Measurements from ENCODE around the gene PLPP6. TPM values are rescaled to one million over a fixed set of nuclear protein-coding genes. Genes with fewer than 3 reads are reported as not detected.

The PLPP6 gene
- total RNA-seq, 2 experiments from 2014 or later: 9.6 to 10.3 TPM

GRCh38 chr9:4665357-4665756, 3.3 kb downstream of the PLPP6 start:
- POLR2A ChIA-PET: interaction anchor here (1.2 to 5.8 kb wide), 5 partner anchors 9 to 75 kb away, joined by 3 to 34 read pairs (median 6); partner anchors contain the start of genes AK3 and CDC37L1
- H3K4me3 Mint-ChIP-seq: no peak overlapping the region
- H3K9me3 Mint-ChIP-seq: no peaks in the 10 kb centered on the region
- DNase-seq: no peak
- peaks cover 3% of the 10 kb centered on the region for H3K27me3 Mint-ChIP-seq
- CTCF ChIA-PET: interaction anchor here (1.6 to 1.8 kb wide), 4 partner anchors 10 to 74 kb away, joined by 3 to 9 read pairs (median 6); no protein-coding TSS in a partner anchor
- no peak overlapping the region for H3K27ac Mint-ChIP-seq
- H3K4me1 Mint-ChIP-seq: peaks cover 72% of the 10 kb centered on the region
- H3K36me3 Mint-ChIP-seq (ENCODE audit: low read depth): peaks cover 6% of the 10 kb centered on the region

DNA sequence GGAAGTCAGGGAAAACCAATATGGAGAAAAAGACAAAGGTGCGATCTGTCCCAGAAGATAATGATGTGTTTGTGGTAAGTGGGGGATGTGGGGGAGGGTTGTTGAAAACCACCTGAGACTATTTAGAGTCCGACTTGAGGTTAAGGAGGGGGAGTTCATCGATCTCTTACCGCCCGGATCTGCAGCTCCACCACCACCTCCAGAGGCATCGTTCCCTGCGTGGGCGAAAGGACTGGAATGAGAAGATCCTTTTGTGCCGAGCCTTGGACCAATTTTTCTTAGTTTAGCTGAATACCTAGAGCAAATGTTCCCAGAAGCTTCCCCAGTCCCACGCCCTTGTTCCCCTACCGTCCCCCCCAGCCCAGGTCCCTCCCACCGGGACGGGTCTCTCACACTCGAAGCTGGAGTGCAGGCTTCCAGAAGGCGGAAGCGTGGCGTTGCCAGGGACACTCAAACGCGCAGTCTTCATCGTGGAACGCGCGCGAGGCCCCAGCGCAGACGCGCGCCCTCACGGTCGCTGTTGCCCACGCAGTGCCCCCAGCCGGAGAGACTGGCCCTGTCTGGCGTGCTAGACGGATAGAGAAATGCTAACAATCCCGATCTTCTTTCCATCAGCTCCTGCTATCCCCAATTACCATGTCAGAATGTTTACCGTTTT, 4.1 kb downstream of the PLPP6 start, which contains the start of gene SPATA6L:
TSS of gene SPATA6L (minus strand) at position 439 of the 658 bp plus-strand sequence. CDS start at position 209, 230 bp downstream.
- H3K36me3 Mint-ChIP-seq (ENCODE audit: low read depth): peaks cover 6% of the 10 kb centered on the region
- H3K27me3 Mint-ChIP-seq: peaks cover 3% of the 10 kb centered on the region
- ChIA-PET CTCF (interaction anchor here (0.5 to 1.8 kb wide), 7 partner anchors 9 to 683 kb away, joined by 3 to 9 read pairs (median 3); no protein-coding TSS in a partner anchor), POLR2A (interaction anchor here (1.2 to 5.8 kb wide), 5 partner anchors 10 to 74 kb away, joined by 3 to 34 read pairs (median 6); partner anchors contain the start of genes AK3 and CDC37L1)
- no peaks in the 10 kb centered on the region for H3K9me3 Mint-ChIP-seq
- H3K4me3 Mint-ChIP-seq: peak within 1 kb of the TSS; percentile 71
- H3K27ac Mint-ChIP-seq: no peak within 1 kb of the TSS
- DNase-seq: peak; percentile 38
- H3K4me1 Mint-ChIP-seq: peaks cover 79% of the 10 kb centered on the region

DNA sequence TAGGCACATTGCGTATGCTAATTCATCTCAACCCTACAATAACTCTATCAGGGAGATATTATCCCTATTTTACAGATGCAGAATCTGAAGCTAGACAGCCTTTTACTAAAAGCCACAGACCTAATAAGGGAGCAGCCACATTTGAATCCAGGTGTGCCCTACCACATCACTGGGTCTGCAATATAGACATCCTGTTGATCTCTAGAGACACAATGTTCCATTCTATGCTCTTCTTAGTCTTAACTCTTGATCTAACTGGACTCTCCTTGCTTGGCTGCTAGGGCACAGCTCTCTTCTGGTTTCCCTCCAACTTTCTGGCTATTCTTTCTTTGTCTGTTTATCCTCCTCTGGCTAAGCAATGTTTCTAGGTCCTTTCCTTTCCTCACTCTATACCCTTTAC, 5.6 kb downstream of the PLPP6 start:
- Mint-ChIP-seq H3K4me1 (peaks cover 69% of the 10 kb centered on the region), H3K4me3 (no peak overlapping the region), H3K27me3 (peaks cover 3% of the 10 kb centered on the region), H3K9me3 (no peaks in the 10 kb centered on the region), H3K36me3 (ENCODE audit: low read depth) (peaks cover 6% of the 10 kb centered on the region), H3K27ac (no peak overlapping the region)
- ChIA-PET CTCF (no interaction called here), POLR2A (interaction anchor here (1.5 kb wide), 1 partner anchor 12 kb away, joined by 7 read pairs; the partner anchor contains the start of gene CDC37L1)
- no peak for DNase-seq

- Mint-ChIP-seq H3K27ac (no peak overlapping the region), H3K9me3 (no peaks in the 10 kb centered on the region), H3K27me3 (peaks cover 3% of the 10 kb centered on the region), H3K36me3 (ENCODE audit: low read depth) (peaks cover 6% of the 10 kb centered on the region), H3K4me3 (no peak overlapping the region), H3K4me1 (peaks cover 60% of the 10 kb centered on the region)
- DNase-seq: no peak
- ChIA-PET POLR2A (interaction anchor here (1.5 kb wide), 1 partner anchor 11 kb away, joined by 7 read pairs; the partner anchor contains the start of gene CDC37L1), CTCF (no interaction called here)
These were observed 6.5 kb downstream of the PLPP6 start for GRCh38 chr9:4668604-4669003.

- Mint-ChIP-seq H3K4me1 (peaks cover 47% of the 10 kb centered on the region), H3K4me3 (no peak overlapping the region), H3K36me3 (ENCODE audit: low read depth) (no peaks in the 10 kb centered on the region), H3K27ac (no peak overlapping the region), H3K9me3 (no peaks in the 10 kb centered on the region), H3K27me3 (peaks cover 3% of the 10 kb centered on the region)
- ChIA-PET CTCF (no interaction called here), POLR2A (no interaction called here)
- no peak for DNase-seq
These were observed 7.8 kb downstream of the PLPP6 start for GRCh38 chr9:4669890-4670289.

- no peaks in the 10 kb centered on the region for H3K36me3 Mint-ChIP-seq (ENCODE audit: low read depth)
- POLR2A ChIA-PET: no interaction called here
- DNase-seq: no peak
- H3K4me3 Mint-ChIP-seq: no peak overlapping the region
- peaks cover 3% of the 10 kb centered on the region for H3K27me3 Mint-ChIP-seq
- CTCF ChIA-PET: no interaction called here
- peak overlapping the region; percentile 69 for H3K27ac Mint-ChIP-seq
- no peaks in the 10 kb centered on the region for H3K9me3 Mint-ChIP-seq
- H3K4me1 Mint-ChIP-seq: peaks cover 40% of the 10 kb centered on the region
These were observed 8.5 kb downstream of the PLPP6 start for GRCh38 chr9:4670591-4670990.

- peaks cover 29% of the 10 kb centered on the region for H3K4me1 Mint-ChIP-seq
- no peaks in the 10 kb centered on the region for H3K9me3 Mint-ChIP-seq
- peaks cover 3% of the 10 kb centered on the region for H3K27me3 Mint-ChIP-seq
- POLR2A ChIA-PET: no interaction called here
- H3K36me3 Mint-ChIP-seq (ENCODE audit: low read depth): no peaks in the 10 kb centered on the region
- DNase-seq: no peak
- CTCF ChIA-PET: interaction anchor here (0.6 to 1.0 kb wide), 2 partner anchors 10 to 793 kb away, joined by 6 read pairs; partner anchors contain the start of gene PLPP6
- H3K27ac Mint-ChIP-seq: no peak overlapping the region
- no peak overlapping the region for H3K4me3 Mint-ChIP-seq
These were observed 9.6 kb downstream of the PLPP6 start for GRCh38 chr9:4671737-4672136.

DNA sequence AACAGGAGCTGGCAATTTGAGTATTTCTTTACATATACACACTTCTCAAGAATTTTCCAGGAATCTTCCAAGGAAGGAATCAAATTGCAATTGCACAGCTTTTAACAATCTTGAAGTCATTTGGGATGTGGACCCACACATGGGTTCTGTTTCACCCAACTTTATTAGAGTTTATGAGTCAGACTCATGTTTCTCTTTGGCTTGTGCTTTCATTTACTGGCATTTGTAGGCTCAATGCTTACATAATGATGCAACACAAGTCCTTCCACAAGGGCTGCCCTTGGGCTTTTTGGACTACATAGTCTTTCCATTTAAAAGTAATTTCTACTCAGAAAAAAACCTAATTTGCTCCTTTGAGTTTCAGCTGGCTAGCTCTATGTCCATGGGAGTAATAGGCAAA, 12.7 kb downstream of the PLPP6 start:
- Mint-ChIP-seq H3K36me3 (ENCODE audit: low read depth) (no peaks in the 10 kb centered on the region), H3K4me1 (peaks cover 15% of the 10 kb centered on the region), H3K4me3 (no peak overlapping the region), H3K9me3 (no peaks in the 10 kb centered on the region), H3K27ac (no peak overlapping the region), H3K27me3 (no peaks in the 10 kb centered on the region)
- no peak for DNase-seq
- CTCF ChIA-PET: interaction anchor here (1.3 kb wide), 1 partner anchor 9 kb away, joined by 8 read pairs; the partner anchor contains the start of gene SPATA6L
- POLR2A ChIA-PET: interaction anchor here (0.6 to 0.9 kb wide), 2 partner anchors 11 to 66 kb away, joined by 4 read pairs; no protein-coding TSS in a partner anchor

- H3K4me1 Mint-ChIP-seq: no peaks in the 10 kb centered on the region
- no peaks in the 10 kb centered on the region for H3K27me3 Mint-ChIP-seq
- H3K36me3 Mint-ChIP-seq (ENCODE audit: low read depth): no peaks in the 10 kb centered on the region
- no peaks in the 10 kb centered on the region for H3K9me3 Mint-ChIP-seq
- CTCF ChIA-PET: interaction anchor here (0.6 to 2.0 kb wide), 3 partner anchors 11 to 34 kb away, joined by 3 to 5 read pairs (median 4); partner anchors contain the start of gene SPATA6L
- no peak overlapping the region for H3K4me3 Mint-ChIP-seq
- no peak overlapping the region for H3K27ac Mint-ChIP-seq
- POLR2A ChIA-PET: interaction anchor here (0.6 to 1.6 kb wide), 5 partner anchors 11 to 64 kb away, joined by 4 to 6 read pairs (median 5); partner anchors contain the start of genes AK3, PLPP6 and SPATA6L
- no peak for DNase-seq
These were observed 15.3 kb downstream of the PLPP6 start for GRCh38 chr9:4677392-4677791.

- peaks cover 3% of the 10 kb centered on the region for H3K4me1 Mint-ChIP-seq
- H3K27me3 Mint-ChIP-seq: no peaks in the 10 kb centered on the region
- CTCF ChIA-PET: interaction anchor here (0.6 to 1.4 kb wide), 3 partner anchors 10 to 1202 kb away, joined by 3 to 4 read pairs (median 3); no protein-coding TSS in a partner anchor
- POLR2A ChIA-PET: interaction anchor here (1.0 to 1.4 kb wide), 11 partner anchors 11 to 949 kb away, joined by 3 to 34 read pairs (median 4); partner anchors contain the start of genes AK3, CD274, PLPP6 and SPATA6L
- H3K27ac Mint-ChIP-seq: no peak overlapping the region
- no peak overlapping the region for H3K4me3 Mint-ChIP-seq
- peaks cover 5% of the 10 kb centered on the region for H3K36me3 Mint-ChIP-seq (ENCODE audit: low read depth)
- DNase-seq: no peak
- H3K9me3 Mint-ChIP-seq: no peaks in the 10 kb centered on the region
These were observed 16.7 kb downstream of the PLPP6 start for GRCh38 chr9:4678679-4679267.

DNA sequence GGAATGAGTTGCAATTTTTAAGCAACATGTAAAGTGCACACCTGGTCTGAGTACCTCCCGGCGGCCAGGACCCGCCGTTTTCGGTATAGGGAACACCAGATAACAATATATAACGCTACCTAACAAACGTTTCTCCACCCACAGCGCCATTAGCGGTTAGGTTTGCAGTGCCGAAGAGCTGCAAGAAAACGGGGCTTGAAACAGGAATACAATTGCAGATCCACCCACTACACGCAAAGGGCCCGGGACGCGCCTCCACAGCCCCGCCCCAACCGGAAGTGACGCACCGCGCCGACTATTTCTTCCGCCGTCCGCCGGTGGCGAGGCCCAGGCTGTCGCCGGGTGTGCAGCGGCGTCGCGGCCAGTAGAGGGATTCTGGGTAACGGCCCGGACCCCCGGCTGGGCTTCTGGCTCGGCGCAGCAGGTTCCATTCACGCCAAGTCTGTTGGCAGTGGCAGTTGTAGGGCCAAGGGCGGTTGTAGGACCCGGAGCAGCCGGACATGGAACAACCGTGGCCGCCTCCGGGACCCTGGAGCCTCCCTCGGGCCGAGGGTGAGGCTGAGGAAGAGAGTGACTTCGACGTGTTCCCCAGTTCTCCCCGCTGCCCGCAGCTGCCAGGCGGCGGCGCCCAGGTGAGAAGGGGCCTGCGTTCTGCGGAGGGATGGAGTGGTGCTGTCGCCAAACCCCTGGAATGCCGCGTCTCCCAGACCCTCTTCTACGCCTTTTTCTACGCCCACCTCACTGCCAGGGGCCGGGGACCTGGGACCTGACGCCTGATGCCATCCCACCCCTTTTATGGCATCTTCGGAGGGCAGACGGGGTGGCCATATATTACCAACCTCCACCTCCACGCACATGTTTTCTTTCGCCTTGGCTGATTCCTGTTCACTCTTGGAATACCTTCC, 17.4 kb downstream of the PLPP6 start, which contains the start of gene CDC37L1:
TSS of gene CDC37L1 (plus strand) at position 302 of the 905 bp plus-strand sequence. CDS start at position 501, 199 bp downstream.
- Mint-ChIP-seq H3K4me1 (peaks cover 3% of the 10 kb centered on the region), H3K27ac (no peak within 1 kb of the TSS), H3K9me3 (no peaks in the 10 kb centered on the region), H3K36me3 (ENCODE audit: low read depth) (peaks cover 5% of the 10 kb centered on the region), H3K4me3 (no peak within 1 kb of the TSS), H3K27me3 (no peaks in the 10 kb centered on the region)
- ChIA-PET CTCF (interaction anchor here (0.6 to 1.4 kb wide), 3 partner anchors 9 to 1202 kb away, joined by 3 to 4 read pairs (median 3); no protein-coding TSS in a partner anchor), POLR2A (interaction anchor here (0.6 to 1.4 kb wide), 16 partner anchors 12 to 1201 kb away, joined by 3 to 34 read pairs (median 4); partner anchors contain the start of genes AK3, CD274, JAK2 and PLPP6)
- peak; percentile 99 for DNase-seq

DNA sequence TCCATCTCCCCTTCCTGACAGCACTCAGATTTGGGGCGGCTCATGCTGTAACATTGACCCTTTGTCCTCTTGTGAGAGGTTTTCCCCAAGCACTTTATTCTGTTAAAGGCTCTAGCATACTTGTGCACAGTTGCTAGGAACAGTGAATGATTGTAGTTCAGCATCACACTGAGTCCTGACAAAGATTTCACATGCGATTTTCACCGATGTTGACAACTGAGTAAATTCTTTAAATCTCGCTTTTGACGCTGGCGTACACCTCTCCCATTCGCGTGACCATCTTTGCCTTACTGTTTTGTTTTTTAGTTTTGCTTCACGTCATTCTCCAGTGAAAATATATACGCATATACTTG, 18.1 kb downstream of the PLPP6 start:
- Mint-ChIP-seq H3K4me3 (no peak overlapping the region), H3K36me3 (ENCODE audit: low read depth) (peaks cover 10% of the 10 kb centered on the region), H3K4me1 (peaks cover 3% of the 10 kb centered on the region), H3K9me3 (no peaks in the 10 kb centered on the region), H3K27ac (no peak overlapping the region), H3K27me3 (no peaks in the 10 kb centered on the region)
- ChIA-PET POLR2A (interaction anchor here (0.9 to 3.5 kb wide), 8 partner anchors 16 to 1202 kb away, joined by 3 to 34 read pairs (median 5); partner anchors contain the start of genes AK3, JAK2, PLPP6 and SPATA6L), CTCF (interaction anchor here (1.4 kb wide), 1 partner anchor 8 kb away, joined by 4 read pairs; no protein-coding TSS in a partner anchor)
- DNase-seq: no peak
